NCI-H2107 (cell line): ENCODE data around the gene ENTPD6.

Experiments used
- DNase-seq: peaks from one replicate; lab custom pipeline; 2025; lab: John Stamatoyannopoulos, UW

Gene ENTPD6

GRCh38 chr20:25188218-25188617, 7.3 kb upstream of the ENTPD6 start:
- DNase-seq: no peak

GRCh38 chr20:25191051-25191450, 4.5 kb upstream of the ENTPD6 start:
- DNase-seq: no peak

GRCh38 chr20:25191689-25192088, 3.8 kb upstream of the ENTPD6 start:
- DNase-seq: no peak

GRCh38 chr20:25193843-25194242, 1.7 kb upstream of the ENTPD6 start:
- DNase-seq: no peak

GRCh38 chr20:25194333-25194972, 1.1 kb upstream of the ENTPD6 start:
- no peak for DNase-seq

- no peak for DNase-seq
Measured at GRCh38 chr20:25195962-25196785, 662 bp downstream of the ENTPD6 start.

GRCh38 chr20:25196786-25197120, 1.2 kb downstream of the ENTPD6 start:
- no peak for DNase-seq

- no peak for DNase-seq
Measured at GRCh38 chr20:25197183-25197869, 1.8 kb downstream of the ENTPD6 start.

GRCh38 chr20:25197870-25198190, 2.3 kb downstream of the ENTPD6 start:
- no peak for DNase-seq

GRCh38 chr20:25198663-25199383, 3.3 kb downstream of the ENTPD6 start:
- DNase-seq: no peak

GRCh38 chr20:25199473-25200260, 4.2 kb downstream of the ENTPD6 start:
- no peak for DNase-seq

GRCh38 chr20:25203089-25203488, 7.6 kb downstream of the ENTPD6 start:
- DNase-seq: no peak

GRCh38 chr20:25203871-25204320, 8.4 kb downstream of the ENTPD6 start:
- no peak for DNase-seq

- no peak for DNase-seq
Measured at GRCh38 chr20:25204550-25205276, 9.2 kb downstream of the ENTPD6 start.

GRCh38 chr20:25205277-25206062, 10.0 kb downstream of the ENTPD6 start:
- DNase-seq: no peak

GRCh38 chr20:25206063-25206403, 10.5 kb downstream of the ENTPD6 start:
- DNase-seq: no peak

GRCh38 chr20:25206548-25206947, 11.0 kb downstream of the ENTPD6 start:
- no peak for DNase-seq

- DNase-seq: no peak
Measured at GRCh38 chr20:25207149-25207959, 11.8 kb downstream of the ENTPD6 start.

- no peak for DNase-seq
Measured at GRCh38 chr20:25207960-25208534, 12.5 kb downstream of the ENTPD6 start.
